HG03064 (cell line): ENCODE data around the gene AKAP10.
"Not testable (repeated sequence)": the region's sequence is repeated elsewhere in the genome, so short reads cannot be mapped to it uniquely, and the experiment has no call there.

Experiments
- ATAC-seq: cut with Tn5 transposase; IDR thresholded peaks from one replicate; pipeline ENCODE4 v1.9.1; 2021; ENCODE audit warnings: low read depth; ENCODE audit not compliant: unreplicated experiment

The AKAP10 gene

GRCh38 chr17:19874256-19874655 lies 103.4 kb downstream of the AKAP10 start:
- no peak for ATAC-seq

GRCh38 chr17:19873346-19873745 lies 104.3 kb downstream of the AKAP10 start:
- no peak for ATAC-seq

DNA sequence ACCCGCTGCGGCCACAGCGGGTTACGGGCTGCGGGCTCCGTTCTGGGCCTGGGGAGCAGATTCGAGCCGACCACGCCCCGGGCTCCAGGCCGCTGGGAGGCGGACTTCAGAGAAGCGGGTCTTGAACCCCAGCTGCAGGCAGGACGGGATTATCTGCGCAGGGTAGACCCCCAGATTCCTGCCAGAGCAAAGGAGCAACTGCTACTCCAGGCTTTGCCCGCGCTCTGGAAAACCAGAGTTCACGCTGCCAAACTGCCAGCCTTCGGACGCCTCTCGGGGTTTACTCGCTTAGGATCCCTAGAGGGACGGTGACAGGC lies 109.6 kb downstream of the AKAP10 start:
- ATAC-seq = no peak

GRCh38 chr17:19867329-19868078 lies 110.1 kb downstream of the AKAP10 start, which contains the start of gene ULK2:
Gene ULK2 (minus strand): TSS chr17:19867936. CDS start chr17:19867417, 519 bp downstream.
- no peak for ATAC-seq

DNA sequence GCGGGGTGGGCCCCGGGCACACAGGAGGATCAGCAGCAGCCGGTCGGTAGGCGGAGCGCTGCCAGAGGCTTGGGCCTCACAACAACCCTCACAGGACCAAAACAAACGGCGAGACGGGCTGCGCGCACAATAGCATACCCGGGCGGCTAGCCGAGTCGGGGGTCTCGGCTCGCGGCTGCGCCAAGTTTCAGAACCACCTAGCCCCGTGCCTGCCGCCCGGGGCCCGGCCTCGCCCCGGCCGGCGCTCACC lies 110.6 kb downstream of the AKAP10 start:
- no peak for ATAC-seq

DNA sequence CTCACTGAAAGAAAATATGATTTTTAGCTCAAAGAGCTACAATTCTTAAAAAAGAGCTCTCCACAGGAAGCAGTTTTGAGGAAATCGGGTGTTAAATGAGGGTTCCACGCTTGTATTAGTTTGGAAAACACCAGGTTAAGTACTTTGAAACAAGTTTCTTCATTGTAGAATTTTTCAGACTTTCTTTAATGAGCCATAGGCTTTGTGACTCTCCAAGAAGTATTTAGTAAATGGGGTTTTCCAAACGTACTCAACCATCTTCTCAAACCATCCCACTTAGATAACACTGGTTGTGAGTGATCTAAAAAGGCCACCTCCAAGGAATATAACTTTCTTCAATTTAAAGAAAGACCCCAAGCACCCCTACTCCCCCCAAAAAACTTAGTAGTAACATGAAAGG lies 112.6 kb downstream of the AKAP10 start:
- ATAC-seq = no peak

DNA sequence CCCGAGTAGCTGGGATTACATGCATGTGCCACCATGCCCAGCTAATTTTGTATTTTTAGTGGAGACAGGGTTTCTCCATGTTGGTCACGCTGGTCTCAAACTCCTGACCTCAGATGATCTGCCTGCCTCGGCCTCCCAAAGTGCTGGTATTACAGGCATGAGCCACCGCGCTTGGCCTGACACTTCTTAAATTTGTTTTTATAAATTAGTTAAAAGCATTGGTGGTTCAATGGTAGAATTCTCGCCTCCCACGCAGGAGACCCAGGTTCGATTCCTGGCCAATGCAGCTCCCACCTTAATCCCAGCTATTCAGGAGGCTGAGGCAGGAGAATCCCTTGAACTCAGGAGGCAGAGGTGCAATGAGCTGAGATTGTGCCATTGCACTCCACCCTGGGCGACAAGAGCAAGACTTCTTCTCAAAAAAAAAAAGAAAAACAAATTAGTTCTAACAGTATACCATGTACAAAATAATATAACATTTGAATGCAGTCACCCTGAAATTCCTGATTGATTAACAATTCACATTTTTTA lies 116.9 kb downstream of the AKAP10 start:
- not testable (repeated sequence) for ATAC-seq

GRCh38 chr17:19857640-19858039 lies 120.0 kb downstream of the AKAP10 start:
- ATAC-seq = no peak
